ENCODE measurements around the gene USP43. TPM values are rescaled to one million over a fixed set of nuclear protein-coding genes. Genes with fewer than 3 reads are reported as not detected.

The USP43 gene
- total RNA-seq, 4 donors from 2014 or later = 14.9 to 26.9 (median 20.0) TPM

DNA sequence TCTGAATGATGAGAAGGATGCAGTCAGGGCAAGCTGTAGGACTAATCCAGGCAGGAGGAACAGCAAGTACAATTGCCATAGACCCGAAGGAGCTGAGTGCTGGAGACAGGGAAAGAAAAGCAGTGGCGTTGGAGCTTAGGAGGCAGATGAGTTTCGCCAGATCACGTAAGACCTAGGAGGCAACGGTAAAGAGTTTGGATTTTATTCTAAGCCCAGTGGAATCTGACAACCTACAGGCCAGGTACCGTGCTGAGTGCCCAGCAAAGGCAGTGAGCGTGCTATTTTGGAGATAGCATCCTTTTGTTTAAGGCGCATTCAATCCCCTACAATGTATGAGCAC lies 1.2 kb downstream of the USP43 start:
- Histone ChIP-seq H3K27ac (peak overlapping the region; percentile 90 to 96 (median 92)), H3K27me3 (peaks cover 25% of the 10 kb centered on the region), H3K36me3 (no peaks in the 10 kb centered on the region), H3K4me1 (peaks cover 0 to 13% (median 11%) of the 10 kb centered on the region in 4 donors), H3K9me3 (no peaks in the 10 kb centered on the region), H3K4me3 (peak overlapping the region in 3 of 4 donors; percentile 65 to 79 (median 74))
- WGBS, 2 donors (ENCODE audit: low coverage in 1 of 2) = 35 to 47% methylated on average over 5 to 8 of the region's 8 CpGs
- no peak for TF ChIP-seq POLR2A (IDR thresholded peaks at IDR 0.05)
- TF ChIP-seq, protein P1, sequence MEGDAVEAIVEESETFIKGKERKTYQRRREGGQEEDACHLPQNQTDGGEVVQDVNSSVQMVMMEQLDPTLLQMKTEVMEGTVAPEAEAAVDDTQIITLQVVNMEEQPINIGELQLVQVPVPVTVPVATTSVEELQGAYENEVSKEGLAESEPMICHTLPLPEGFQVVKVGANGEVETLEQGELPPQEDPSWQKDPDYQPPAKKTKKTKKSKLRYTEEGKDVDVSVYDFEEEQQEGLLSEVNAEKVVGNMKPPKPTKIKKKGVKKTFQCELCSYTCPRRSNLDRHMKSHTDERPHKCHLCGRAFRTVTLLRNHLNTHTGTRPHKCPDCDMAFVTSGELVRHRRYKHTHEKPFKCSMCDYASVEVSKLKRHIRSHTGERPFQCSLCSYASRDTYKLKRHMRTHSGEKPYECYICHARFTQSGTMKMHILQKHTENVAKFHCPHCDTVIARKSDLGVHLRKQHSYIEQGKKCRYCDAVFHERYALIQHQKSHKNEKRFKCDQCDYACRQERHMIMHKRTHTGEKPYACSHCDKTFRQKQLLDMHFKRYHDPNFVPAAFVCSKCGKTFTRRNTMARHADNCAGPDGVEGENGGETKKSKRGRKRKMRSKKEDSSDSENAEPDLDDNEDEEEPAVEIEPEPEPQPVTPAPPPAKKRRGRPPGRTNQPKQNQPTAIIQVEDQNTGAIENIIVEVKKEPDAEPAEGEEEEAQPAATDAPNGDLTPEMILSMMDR (IDR thresholded peaks at IDR 0.05) = no peak
- TF ChIP-seq POLR2AphosphoS5 (IDR thresholded peaks at IDR 0.05) = no peak
- no peak for TF ChIP-seq EP300 (IDR thresholded peaks at IDR 0.05; ENCODE audit: low read depth)
- in situ Hi-C loops (cut with MboI; ENCODE audit: low pct_ligation_motif_present in 1 of 4, low pct_unique_long_range_greater_than_20kb in 1 of 4, low sequenced_read_pairs in 3 of 4) = no loop called here
- DNase-seq = no peak
- intact Hi-C loops (cut with DNase I; ENCODE audit: low total_unique reads) = no loop called here

DNA sequence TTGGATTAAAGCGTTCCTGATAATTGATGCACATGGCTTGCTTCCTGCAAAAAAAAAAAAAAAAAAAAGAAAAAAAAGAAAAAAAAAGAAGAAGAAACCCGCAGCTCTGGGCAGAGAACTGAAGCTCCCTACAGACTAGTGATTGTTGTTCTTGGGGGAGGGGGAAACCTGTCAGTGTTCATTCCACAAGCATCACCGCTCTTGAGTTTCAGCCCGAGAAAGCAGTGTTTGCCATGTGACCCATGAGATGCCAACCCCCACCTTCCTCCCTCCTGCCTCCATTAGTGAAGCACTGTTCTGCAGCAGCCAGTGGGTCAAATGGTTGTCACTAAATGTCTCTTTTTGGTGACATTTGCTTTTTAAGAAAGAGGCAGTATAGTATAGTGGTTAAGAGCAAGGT lies 1.7 kb downstream of the USP43 start:
- intact Hi-C loops (cut with DNase I; ENCODE audit: low total_unique reads) (no loop called here), in situ Hi-C loops (cut with MboI; ENCODE audit: low pct_ligation_motif_present in 1 of 4, low pct_unique_long_range_greater_than_20kb in 1 of 4, low sequenced_read_pairs in 3 of 4) (no loop called here)
- peaks cover 0 to 13% (median 11%) of the 10 kb centered on the region in 4 donors for H3K4me1 ChIP-seq
- no peak for DNase-seq
- no peak overlapping the region for H3K27ac ChIP-seq
- H3K9me3 ChIP-seq = no peaks in the 10 kb centered on the region
- H3K4me3 ChIP-seq = peak overlapping the region in 3 of 4 donors; percentile 65 to 79 (median 74)
- peaks cover 25% of the 10 kb centered on the region for H3K27me3 ChIP-seq
- WGBS, 2 donors (ENCODE audit: low coverage in 1 of 2) = 37% methylated on average over 4 of the region's 4 CpGs; no CpG with 5 or more reads in 1 of the 2 donors
- no peaks in the 10 kb centered on the region for H3K36me3 ChIP-seq
- TF ChIP-seq, protein P1 (IDR thresholded peaks at IDR 0.05) = no peak
- TF ChIP-seq EP300 (IDR thresholded peaks at IDR 0.05; ENCODE audit: low read depth) = no peak
- no peak for TF ChIP-seq POLR2A (IDR thresholded peaks at IDR 0.05)
- TF ChIP-seq POLR2AphosphoS5 (IDR thresholded peaks at IDR 0.05) = no peak

DNA sequence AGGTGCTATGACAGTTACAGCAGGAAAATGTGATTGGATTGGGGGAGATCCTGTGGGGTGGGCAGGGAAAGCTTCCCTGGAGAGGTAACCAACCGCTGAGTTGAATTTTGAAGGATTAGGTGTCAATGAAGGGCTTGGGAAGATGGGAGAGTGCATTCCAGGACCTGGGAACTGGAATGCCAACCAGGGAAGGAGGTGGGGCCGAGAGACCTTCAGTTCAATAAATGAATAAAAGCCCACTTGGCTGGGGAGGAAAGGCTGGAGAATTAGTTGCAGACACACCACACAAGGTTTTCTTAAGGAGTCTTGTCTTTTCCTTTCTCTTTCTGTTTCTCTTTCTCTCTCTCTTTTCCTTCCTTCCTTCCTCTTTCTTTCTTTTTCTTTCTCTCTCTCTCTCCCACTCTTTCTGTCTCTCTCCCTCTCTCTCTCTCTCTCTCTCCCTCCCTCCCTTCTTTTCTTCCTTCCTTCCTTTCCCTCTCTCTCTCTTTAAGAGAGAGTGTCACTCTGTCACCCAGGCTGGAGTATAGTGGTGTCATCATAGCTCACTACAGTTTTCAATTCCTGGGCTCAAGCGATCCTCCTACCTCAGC lies 3.3 kb downstream of the USP43 start:
- Histone ChIP-seq H3K4me3 (no peak overlapping the region), H3K27ac (no peak overlapping the region), H3K36me3 (no peaks in the 10 kb centered on the region), H3K27me3 (peaks cover 34% of the 10 kb centered on the region), H3K4me1 (peaks cover 0 to 12% (median 11%) of the 10 kb centered on the region in 4 donors), H3K9me3 (no peaks in the 10 kb centered on the region)
- no peak for DNase-seq
- WGBS, 2 donors (ENCODE audit: low coverage in 1 of 2) = 58 to 72% methylated on average over 2 to 3 of the region's 3 CpGs
- intact Hi-C loops (cut with DNase I; ENCODE audit: low total_unique reads) (no loop called here), in situ Hi-C loops (cut with MboI; ENCODE audit: low pct_ligation_motif_present in 1 of 4, low pct_unique_long_range_greater_than_20kb in 1 of 4, low sequenced_read_pairs in 3 of 4) (no loop called here)
- TF ChIP-seq EP300 (IDR thresholded peaks at IDR 0.05; ENCODE audit: low read depth) (no peak), POLR2AphosphoS5 (IDR thresholded peaks at IDR 0.05) (no peak), POLR2A (IDR thresholded peaks at IDR 0.05) (no peak)
- TF ChIP-seq, protein P1 (IDR thresholded peaks at IDR 0.05) = no peak

DNA sequence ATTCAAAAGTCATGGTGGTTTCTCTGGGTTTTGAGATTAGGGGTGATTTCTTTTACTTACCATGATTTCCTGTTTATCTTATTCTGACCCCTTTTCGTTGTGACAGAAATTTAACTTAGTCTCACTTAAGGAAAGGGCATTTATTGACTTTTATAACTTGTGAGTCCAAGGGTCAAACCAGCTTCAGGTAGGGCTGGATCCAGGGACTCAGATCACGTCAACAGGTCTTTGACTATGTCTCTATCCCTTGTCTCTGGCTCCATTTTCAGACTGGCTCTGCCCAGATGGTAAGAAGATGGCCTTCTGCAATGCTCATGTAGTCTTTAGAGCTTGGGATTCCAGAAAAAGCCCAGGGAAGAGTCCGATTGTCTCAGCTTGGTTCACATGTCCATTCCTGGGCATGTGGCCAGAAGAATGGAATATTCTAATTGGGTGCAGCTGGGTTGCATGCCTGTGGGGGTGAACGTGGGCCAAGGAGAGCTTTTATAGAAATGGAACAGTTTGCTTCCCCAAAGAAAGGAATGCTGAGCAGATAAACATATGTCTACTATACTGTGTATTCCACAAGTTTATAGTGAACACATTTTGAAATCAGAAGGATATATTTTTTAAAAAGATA lies 13.4 kb downstream of the USP43 start:
- H3K27me3 ChIP-seq = no peaks in the 10 kb centered on the region
- H3K27ac ChIP-seq = peak overlapping the region in 3 of 4 donors; percentile 1 to 17 (median 1)
- H3K36me3 ChIP-seq = no peaks in the 10 kb centered on the region
- no peak overlapping the region for H3K4me3 ChIP-seq
- 31 to 38% methylated on average over 3 to 4 of the region's 4 CpGs for WGBS, 2 donors (ENCODE audit: low coverage in 1 of 2)
- H3K9me3 ChIP-seq = no peaks in the 10 kb centered on the region
- peaks cover 0 to 5% (median 0%) of the 10 kb centered on the region in 4 donors for H3K4me1 ChIP-seq
- TF ChIP-seq EP300 (IDR thresholded peaks at IDR 0.05; ENCODE audit: low read depth) (no peak), POLR2A (IDR thresholded peaks at IDR 0.05) (no peak), POLR2AphosphoS5 (IDR thresholded peaks at IDR 0.05) (no peak)
- TF ChIP-seq, protein P1 (IDR thresholded peaks at IDR 0.05) = no peak
- intact Hi-C loops (cut with DNase I; ENCODE audit: low total_unique reads) (no loop called here), in situ Hi-C loops (cut with MboI; ENCODE audit: low pct_ligation_motif_present in 1 of 4, low pct_unique_long_range_greater_than_20kb in 1 of 4, low sequenced_read_pairs in 3 of 4) (no loop called here)
- DNase-seq = peak; percentile 54

Measured in transverse colon (tissue), 4 donors.